OCI-LY1 (cell line): ENCODE data around the gene LEFTY1.

ENCODE experiments used
- H2AFZ ChIP-seq: fragments of 200-600 bp; sonication (generic), shearing (Covaris generic); 2 replicates; pipeline ENCODE4 v1.6.0; 2014; ENCODE audit warnings: antibody characterized with exemption, mild to moderate bottlenecking, low read length
- H3F3A ChIP-seq: fragments of 200-600 bp; sonication (generic), shearing (Covaris generic); 2 replicates; pipeline ENCODE4 v1.6.0; 2014; ENCODE audit warnings: mild to moderate bottlenecking, antibody characterized with exemption, low read length, moderate library complexity; ENCODE audit not compliant: insufficient read depth
- H3K27ac ChIP-seq: fragments of 200-600 bp; sonication (generic); 2 replicates; pipeline ENCODE4 v1.5.1; 2014; ENCODE audit warnings: low read length, mixed run types, mild to moderate bottlenecking, low read depth; ENCODE audit not compliant: poor library complexity, severe bottlenecking
- H3K27me3 ChIP-seq: fragments of 200-600 bp; sonication (generic); 2 replicates; pipeline ENCODE4 v1.6.0; 2014; ENCODE audit warnings: antibody characterized with exemption, mild to moderate bottlenecking, low read length, moderate library complexity; ENCODE audit not compliant: insufficient read depth
- H3K36me3 ChIP-seq: fragments of 200-600 bp; sonication (generic); 2 replicates; pipeline ENCODE4 v1.6.1; 2014; ENCODE audit warnings: mild to moderate bottlenecking, antibody characterized with exemption, low read length, moderate library complexity, mixed read lengths; ENCODE audit not compliant: insufficient read depth
- H3K4me1 ChIP-seq: fragments of 200-600 bp; sonication (generic); 2 replicates; pipeline ENCODE4 v1.5.1; 2014; ENCODE audit warnings: mild to moderate bottlenecking, low read length, moderate library complexity; ENCODE audit not compliant: insufficient read depth, severe bottlenecking
- H3K4me2 ChIP-seq: fragments of 200-600 bp; sonication (generic), shearing (Covaris generic); 2 replicates; pipeline ENCODE4 v1.6.1; 2014; ENCODE audit warnings: low read length
- H3K4me3 ChIP-seq: fragments of 200-600 bp; sonication (generic); 2 replicates; pipeline ENCODE4 v1.5.1; 2014; ENCODE audit warnings: low read length, low read depth, mild to moderate bottlenecking, mixed read lengths; ENCODE audit not compliant: poor library complexity, severe bottlenecking
- H3K79me2 ChIP-seq: fragments of 200-600 bp; shearing (Covaris generic); 2 replicates; pipeline ENCODE4 v1.6.1; 2016; ENCODE audit warnings: mixed run types, low read length, mixed read lengths; ENCODE audit not compliant: insufficient read depth
- H3K9ac ChIP-seq: fragments of 200-600 bp; sonication (generic), shearing (Covaris generic); 2 replicates; pipeline ENCODE4 v1.6.1; 2014; ENCODE audit warnings: mild to moderate bottlenecking, low read length, mixed read lengths
- H3K9me2 ChIP-seq: fragments of 200-600 bp; sonication (generic), shearing (Covaris generic); 2 replicates; pipeline ENCODE4 v1.6.1; 2014; ENCODE audit warnings: low read depth, mild to moderate bottlenecking, low read length, mixed read lengths
- H3K9me3 ChIP-seq: fragments of 200-600 bp; shearing (Covaris generic); 2 replicates; pipeline ENCODE4 v1.6.1; 2014; ENCODE audit warnings: low read length, mixed read lengths
- H4K20me1 ChIP-seq: fragments of 200-600 bp; sonication (generic), shearing (Covaris generic); 2 replicates; pipeline ENCODE4 v1.6.0; 2016; ENCODE audit warnings: mild to moderate bottlenecking, low read length; ENCODE audit not compliant: insufficient read depth
- EZH2 ChIP-seq: fragments of 200-600 bp; sonication (generic), shearing (Covaris generic); IDR thresholded peaks from 2 replicates; pipeline ENCODE4 v1.8.0; 2017; ENCODE audit warnings: borderline replicate concordance, mixed run types, mild to moderate bottlenecking, antibody characterized with exemption, low read length, moderate library complexity, mixed read lengths
- TF ChIP-seq, protein P1 (sequence below): fragments of 200-600 bp; sonication (generic), shearing (Covaris generic); IDR thresholded peaks from 2 replicates; pipeline ENCODE4 v1.5.1; 2017; ENCODE audit warnings: mild to moderate bottlenecking, antibody characterized with exemption, low read length, moderate library complexity, mixed read lengths

Gene LEFTY1

DNA sequence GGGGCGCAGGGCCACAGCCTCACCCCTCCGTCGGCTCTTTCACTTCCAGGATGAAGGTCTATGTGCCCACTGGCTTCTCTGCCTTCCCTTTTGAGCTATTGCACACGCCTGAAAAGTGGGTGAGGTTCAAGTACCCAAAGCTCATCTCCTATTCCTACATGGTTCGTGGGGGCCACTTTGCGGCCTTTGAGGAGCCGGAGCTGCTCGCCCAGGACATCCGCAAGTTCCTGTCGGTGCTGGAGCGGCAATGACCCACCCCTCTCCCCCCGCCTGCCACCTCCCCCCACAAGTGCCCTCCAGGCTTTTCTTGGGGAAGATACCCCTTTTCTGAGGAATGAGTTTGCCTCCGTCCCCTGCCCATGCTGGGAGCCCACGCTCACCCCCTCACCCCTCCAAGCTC is 43.8 kb downstream of the LEFTY1 start:
- no peaks in the 10 kb centered on the region for H3F3A ChIP-seq
- H3K36me3 ChIP-seq = no peaks in the 10 kb centered on the region
- H3K27me3 ChIP-seq = no peaks in the 10 kb centered on the region

DNA sequence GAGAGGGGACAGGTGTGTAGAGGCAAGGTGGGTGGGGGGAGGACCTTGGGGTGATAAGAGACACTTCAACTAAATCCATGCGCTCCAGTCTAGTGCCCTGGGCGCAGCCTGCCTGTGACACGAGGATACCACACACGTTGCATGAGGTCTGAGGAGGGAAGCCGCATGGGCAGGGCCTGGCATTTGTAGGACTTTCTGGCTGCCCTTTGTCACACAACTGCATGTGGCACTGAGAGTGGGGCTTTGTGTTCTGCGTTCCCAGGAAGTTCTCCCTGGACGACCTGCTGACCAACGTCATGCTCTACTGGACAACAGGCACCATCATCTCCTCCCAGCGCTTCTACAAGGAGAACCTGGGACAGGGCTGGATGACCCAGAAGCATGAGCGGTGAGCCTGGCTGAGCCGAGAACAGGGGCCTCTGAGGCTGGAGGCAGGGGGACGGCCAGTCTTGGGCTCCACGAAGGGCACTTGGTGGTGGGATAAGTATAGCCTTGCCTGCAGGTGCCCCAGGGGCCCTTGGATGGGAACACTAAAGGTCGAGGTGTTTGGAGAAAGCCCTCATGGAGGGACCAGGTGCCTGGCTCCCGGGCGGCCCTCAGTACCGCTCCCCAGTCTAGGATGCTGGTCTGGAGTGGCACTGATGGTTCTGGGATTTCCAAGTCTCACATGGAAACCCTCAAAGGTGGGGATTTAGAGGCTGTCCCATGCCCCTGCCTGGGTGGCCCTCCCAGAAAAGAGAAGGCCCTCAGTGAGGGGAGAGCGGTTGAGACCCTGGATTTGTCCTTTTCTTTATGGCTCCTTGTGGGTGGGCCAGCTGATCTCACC is 44.5 kb downstream of the LEFTY1 start:
- Histone ChIP-seq H4K20me1 (no peaks in the 10 kb centered on the region), H3K36me3 (no peaks in the 10 kb centered on the region), H3K9ac (no peak overlapping the region), H2AFZ (no peak overlapping the region), H3K27me3 (no peaks in the 10 kb centered on the region), H3K9me3 (no peaks in the 10 kb centered on the region), H3K4me1 (peaks cover 24% of the 10 kb centered on the region), H3F3A (no peaks in the 10 kb centered on the region), H3K27ac (no peak overlapping the region), H3K4me3 (no peak overlapping the region), H3K4me2 (no peak overlapping the region), H3K79me2 (no peaks in the 10 kb centered on the region), H3K9me2 (no peaks in the 10 kb centered on the region)
- TF ChIP-seq, protein P1, sequence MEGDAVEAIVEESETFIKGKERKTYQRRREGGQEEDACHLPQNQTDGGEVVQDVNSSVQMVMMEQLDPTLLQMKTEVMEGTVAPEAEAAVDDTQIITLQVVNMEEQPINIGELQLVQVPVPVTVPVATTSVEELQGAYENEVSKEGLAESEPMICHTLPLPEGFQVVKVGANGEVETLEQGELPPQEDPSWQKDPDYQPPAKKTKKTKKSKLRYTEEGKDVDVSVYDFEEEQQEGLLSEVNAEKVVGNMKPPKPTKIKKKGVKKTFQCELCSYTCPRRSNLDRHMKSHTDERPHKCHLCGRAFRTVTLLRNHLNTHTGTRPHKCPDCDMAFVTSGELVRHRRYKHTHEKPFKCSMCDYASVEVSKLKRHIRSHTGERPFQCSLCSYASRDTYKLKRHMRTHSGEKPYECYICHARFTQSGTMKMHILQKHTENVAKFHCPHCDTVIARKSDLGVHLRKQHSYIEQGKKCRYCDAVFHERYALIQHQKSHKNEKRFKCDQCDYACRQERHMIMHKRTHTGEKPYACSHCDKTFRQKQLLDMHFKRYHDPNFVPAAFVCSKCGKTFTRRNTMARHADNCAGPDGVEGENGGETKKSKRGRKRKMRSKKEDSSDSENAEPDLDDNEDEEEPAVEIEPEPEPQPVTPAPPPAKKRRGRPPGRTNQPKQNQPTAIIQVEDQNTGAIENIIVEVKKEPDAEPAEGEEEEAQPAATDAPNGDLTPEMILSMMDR = no peak
- TF ChIP-seq EZH2 = no peak

More for the DNA sequence above, 43.8 kb downstream of the LEFTY1 start:
- Histone ChIP-seq H2AFZ (no peak overlapping the region), H3K4me3 (no peak overlapping the region), H3K9me2 (no peaks in the 10 kb centered on the region), H3K4me2 (no peak overlapping the region), H4K20me1 (no peaks in the 10 kb centered on the region), H3K79me2 (no peaks in the 10 kb centered on the region), H3K27ac (no peak overlapping the region), H3K9ac (no peak overlapping the region), H3K4me1 (peaks cover 31% of the 10 kb centered on the region), H3K9me3 (no peaks in the 10 kb centered on the region; the same call in 1 of the 2 replicates)
- TF ChIP-seq EZH2 = no peak
- TF ChIP-seq, protein P1 = no peak

DNA sequence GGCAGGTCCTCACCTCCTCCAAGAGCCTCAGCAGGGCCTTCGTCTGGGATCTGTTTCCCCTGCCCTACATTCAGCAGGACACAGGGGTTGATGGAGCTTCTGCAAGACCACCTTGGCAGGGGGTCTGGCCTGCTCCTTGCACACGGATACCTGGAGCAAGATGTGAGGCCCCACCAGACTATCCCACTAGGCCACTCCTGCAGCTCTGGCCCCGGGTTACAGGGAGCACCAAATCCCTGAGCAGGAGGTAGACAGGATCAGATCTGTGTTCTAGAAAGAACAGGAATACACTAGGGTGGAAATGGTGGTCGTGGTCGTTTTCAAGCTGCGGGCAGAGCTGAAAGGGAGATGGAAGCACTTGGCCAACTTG is 45.5 kb downstream of the LEFTY1 start:
- no peak overlapping the region for H3K4me2 ChIP-seq
- H3K27ac ChIP-seq = no peak overlapping the region
- no peak overlapping the region for H3K4me3 ChIP-seq
- H2AFZ ChIP-seq = no peak overlapping the region
- H3K27me3 ChIP-seq = no peaks in the 10 kb centered on the region
- no peaks in the 10 kb centered on the region for H3F3A ChIP-seq
- H3K9ac ChIP-seq = no peak overlapping the region
- no peaks in the 10 kb centered on the region for H3K9me2 ChIP-seq
- H3K79me2 ChIP-seq = no peaks in the 10 kb centered on the region
- no peaks in the 10 kb centered on the region for H3K9me3 ChIP-seq
- no peaks in the 10 kb centered on the region for H4K20me1 ChIP-seq
- H3K4me1 ChIP-seq = peaks cover 14% of the 10 kb centered on the region
- TF ChIP-seq, protein P1 = no peak
- TF ChIP-seq EZH2 = no peak
- no peaks in the 10 kb centered on the region for H3K36me3 ChIP-seq
